Measurements from ENCODE around the gene WDR20.
A peak's percentile ranks its signal among the peaks of the same experiment; 100 is the strongest.
"Not testable (repeated sequence)": the region's sequence is repeated elsewhere in the genome, so short reads cannot be mapped to it uniquely, and the experiment has no call there.

The WDR20 gene

DNA sequence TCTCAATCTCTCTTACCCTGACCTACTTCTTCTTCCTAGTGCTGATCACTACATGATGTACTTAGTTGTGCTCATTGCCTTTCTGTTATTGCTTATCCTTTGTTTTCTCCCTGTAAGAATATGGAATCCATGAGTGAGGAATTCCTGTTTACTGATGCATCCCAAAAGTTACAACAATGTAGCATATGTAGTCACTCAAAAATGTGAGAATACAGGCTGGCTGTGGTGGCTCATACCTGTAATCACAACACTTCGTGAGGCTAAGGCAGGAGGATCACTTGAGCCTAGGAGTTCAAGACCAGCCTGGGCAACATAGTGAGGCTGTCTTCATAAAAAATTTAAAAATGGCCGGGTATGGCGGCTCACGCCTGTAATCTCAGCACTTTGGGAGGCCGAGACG is 8.0 kb upstream of the WDR20 start:
- DNase-seq (ENCODE audit: low read depth): no peak

DNA sequence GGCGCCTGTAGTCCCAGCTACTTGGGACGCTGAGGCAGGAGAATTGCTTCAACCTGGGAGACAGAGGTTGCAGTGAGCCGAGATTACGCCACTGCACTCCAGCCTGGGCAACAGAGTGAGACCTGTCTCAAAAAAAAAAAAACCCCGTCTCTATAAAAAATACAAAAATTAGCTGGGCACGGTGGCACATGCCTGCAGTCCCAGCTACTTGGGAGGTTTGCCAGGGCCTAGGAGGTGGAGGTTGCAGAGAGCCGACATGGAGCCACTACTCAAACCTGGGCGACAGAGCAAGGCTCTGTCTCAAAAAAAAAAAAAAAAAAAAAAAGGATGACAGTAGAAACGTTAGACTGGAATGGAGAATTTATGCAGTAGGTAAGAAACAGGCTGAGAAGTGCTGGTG is 5.7 kb upstream of the WDR20 start:
- DNase-seq (ENCODE audit: low read depth): not testable (repeated sequence)

DNA sequence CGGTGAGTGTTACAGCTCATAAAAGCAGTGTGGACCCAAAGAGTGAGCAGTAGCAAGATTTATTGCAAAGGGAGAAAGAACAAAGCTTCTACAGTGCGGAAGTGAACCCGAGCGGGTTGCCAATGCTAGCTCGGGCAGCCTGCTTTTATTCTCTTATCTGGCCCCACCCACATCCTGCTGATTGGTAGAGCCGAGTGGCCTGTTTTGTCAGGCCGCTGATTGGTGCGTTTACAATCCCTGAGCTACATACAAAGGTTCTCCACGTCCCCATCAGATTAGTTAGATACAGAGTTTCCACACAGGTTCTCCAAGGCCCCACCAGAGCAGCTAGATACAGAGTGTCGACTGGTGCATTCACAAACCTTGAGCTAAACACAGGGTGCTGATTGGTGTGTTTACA is 5.0 kb upstream of the WDR20 start:
- not testable (repeated sequence) for DNase-seq (ENCODE audit: low read depth)

DNA sequence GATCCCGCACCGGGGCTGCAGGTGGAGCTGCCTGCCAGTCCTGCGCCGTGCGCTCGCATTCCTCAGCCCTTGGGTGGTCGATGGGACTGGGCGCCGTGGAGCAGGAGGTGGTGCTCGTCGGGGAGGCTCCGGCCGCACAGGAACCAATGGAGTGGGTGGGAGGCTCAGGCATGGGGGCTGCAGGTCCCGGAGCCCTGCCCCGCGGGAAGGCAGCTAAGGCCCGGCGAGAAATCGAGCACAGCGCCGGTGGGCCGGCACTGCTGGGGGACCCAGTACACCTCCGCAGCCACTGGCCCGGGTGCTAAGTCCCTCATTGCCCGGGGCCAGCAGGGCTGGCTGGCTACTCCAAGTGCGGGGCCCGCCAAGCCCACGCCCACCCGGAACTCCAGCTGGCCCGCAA is 4.2 kb upstream of the WDR20 start:
- DNase-seq (ENCODE audit: low read depth): not testable (repeated sequence)

DNA sequence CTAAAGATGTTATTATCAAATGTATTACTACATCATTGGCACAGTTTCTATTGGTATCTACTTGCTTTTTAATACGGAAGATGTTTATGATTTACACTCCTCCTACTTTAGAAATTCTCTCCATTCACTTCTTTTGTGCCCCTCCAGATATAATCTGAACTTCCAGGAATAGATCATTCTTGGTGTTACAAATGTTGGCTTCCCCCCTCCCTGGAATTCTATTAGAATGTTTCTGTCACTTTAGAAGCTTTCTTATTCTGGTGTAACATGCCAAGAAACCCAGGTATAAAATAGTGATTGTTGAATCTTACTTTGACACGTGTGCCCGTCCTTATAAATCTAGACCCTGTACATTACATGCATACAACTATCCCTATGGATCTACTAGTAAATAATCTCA is 1.2 kb upstream of the WDR20 start:
- DNase-seq (ENCODE audit: low read depth): no peak

DNA sequence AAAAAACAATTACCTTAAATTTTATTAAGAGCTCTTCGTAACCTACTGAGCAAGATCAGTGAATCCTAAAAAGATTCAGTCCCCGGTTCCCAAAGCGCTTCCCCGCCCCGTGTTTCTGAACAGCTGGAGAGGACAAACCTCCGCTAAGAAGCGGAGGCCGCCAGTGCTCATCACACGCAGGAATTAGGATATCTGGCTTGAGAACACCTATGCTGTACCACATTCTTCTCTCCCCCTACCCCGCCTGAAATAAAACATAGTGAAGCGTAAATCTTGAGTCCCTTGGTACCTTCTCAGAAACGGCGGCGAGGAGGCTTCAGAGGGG is 774 bp upstream of the WDR20 start:
- DNase-seq (ENCODE audit: low read depth): no peak

DNA sequence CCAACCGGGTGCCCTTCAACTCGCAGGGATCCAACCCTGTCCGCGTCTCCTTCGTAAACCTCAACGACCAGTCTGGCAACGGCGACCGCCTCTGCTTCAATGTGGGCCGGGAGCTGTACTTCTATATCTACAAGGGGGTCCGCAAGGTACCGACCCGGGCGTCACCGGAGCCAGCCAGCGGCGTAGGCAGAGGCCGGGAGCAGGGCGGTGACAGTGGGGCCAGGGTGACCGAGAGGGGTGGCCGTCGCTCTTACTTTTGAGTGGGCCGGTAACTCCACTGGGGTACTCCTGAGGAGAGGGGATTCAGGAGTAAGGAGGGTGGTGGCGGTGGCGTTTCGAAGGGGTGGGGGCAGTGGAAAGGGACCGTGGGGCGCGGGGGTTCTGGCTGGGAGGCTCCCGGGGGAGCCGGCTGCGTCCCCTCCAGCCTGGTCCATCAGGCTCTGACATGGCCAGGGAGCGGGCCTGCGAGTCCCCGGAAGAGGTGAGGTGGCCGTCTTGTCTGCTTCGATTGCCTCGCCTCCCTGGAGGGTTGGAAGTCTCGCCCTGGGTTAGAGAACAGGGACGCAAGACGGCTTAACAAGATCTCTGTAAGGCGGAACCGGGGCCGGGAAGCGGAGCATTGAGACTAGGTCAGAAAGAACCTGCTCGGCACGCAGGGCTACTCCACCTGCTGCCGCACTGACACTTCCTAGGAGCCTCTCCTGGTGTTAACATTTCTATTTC is 491 bp downstream of the WDR20 start:
- peak; percentile 18 for DNase-seq (ENCODE audit: low read depth)

DNA sequence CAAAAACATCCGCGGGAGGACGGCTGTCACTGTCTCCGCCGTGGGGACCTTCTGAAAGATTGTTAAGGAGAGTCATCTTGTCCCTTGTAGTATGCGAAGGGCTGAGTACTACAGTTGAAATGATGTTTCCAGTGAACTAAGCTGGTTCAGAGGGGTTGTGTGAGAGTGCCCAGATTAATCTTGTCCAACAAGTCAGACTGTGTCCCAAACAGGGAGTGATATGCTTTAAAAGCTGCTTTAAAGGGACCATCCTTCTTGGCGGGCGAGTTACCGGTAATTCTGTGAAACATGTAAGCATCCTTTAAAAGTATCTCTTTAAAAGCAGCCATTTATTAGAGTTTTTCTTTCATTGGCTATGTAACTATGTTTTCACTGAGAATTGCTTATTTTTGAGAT is 1.1 kb downstream of the WDR20 start:
- DNase-seq (ENCODE audit: low read depth): no peak

DNA sequence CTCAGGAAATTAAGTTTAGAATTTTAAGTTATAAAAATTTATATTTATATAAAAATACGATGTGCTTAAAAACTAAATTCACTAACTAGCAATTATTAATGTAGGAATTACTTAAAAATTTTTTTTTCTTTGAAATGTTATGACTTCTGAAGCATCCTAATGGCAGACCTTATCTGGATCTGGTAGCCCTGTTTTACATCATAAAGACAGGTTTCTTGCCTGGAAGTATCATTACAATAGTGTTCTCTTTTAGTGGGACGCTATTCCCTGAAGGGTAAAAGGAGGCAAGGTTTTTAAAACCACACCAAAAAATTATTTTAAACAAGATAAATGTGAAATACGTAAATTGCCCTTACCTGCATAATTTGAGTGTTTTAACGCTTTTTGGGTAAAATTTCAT is 2.1 kb downstream of the WDR20 start:
- DNase-seq (ENCODE audit: low read depth): no peak

DNA sequence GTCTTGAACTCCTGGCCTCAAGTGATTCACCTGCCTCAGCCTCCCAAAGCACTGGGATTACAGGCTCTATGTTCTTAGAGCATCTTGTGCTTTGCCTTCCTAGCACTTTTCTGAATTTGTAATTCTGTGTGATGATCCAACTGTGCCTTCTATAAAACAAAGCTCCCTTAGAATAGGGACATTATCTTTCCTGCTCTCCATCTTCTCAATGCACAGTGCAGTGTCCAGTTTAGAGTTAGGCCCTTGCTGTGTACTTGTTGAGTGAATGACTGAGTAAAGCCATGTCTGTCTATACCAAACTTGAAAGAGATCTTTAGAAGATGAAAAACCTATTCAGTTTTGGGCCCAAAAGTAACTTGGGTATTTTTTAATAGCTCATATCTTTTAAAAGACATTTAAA is 5.2 kb downstream of the WDR20 start:
- no peak for DNase-seq (ENCODE audit: low read depth)

DNA sequence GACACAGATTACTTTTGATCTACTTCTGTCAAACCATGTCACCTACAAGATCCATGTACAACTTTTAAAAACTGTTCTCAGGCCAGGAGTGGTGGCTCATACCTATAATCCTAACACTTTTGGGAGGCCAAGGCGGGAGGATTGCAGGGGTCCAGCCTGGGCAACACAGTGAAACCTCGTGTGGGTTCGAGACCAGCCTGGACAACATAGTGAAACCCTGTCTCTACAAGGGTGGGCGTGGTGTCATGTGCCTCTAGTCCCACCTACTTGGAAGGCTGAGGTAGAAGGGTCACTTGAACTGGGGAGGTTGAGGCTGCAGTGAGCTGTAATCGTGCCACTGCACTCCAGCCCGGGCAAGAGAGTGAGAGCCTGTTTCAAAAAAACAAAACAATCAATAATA is 5.7 kb downstream of the WDR20 start:
- DNase-seq (ENCODE audit: low read depth): no peak

DNA sequence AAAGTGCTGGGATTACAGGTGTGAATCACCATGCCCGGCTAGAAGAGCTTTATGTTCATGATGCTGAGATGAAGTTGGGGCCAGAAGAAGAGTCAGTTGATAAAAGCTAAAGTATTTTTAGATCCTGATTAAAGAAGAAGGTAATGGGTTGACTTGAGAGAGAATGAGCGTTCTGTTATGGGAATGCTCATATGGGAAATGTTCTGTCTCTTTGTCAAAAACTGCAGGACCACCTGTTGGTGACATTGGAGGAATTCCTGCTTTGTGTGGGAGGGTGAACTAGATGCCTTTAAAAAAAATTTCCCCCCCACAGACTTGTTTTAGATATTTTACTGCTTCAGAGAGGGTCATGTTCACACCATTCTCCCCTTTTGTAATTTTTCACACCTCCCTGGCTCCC is 6.7 kb downstream of the WDR20 start:
- DNase-seq (ENCODE audit: low read depth): no peak

DNA sequence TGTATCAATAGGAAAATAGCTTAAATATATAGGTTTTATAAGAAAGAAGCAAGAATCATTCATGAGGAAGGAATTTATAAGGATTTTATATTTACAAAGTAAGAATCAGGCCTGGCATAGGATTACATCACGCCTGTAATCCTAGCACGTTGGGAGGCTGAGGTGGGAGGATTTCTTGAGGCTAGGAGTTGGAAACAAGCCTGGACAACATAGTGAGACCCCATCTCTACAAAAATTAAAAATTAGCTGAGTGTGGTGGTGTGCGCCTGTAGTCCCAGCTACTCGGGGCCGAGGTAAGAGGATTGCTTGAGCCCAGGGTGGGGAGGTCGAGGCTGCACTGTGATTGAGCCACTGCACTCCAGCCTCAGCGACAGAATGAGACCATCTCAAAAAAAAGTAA is 10.4 kb downstream of the WDR20 start:
- DNase-seq (ENCODE audit: low read depth): no peak

DNA sequence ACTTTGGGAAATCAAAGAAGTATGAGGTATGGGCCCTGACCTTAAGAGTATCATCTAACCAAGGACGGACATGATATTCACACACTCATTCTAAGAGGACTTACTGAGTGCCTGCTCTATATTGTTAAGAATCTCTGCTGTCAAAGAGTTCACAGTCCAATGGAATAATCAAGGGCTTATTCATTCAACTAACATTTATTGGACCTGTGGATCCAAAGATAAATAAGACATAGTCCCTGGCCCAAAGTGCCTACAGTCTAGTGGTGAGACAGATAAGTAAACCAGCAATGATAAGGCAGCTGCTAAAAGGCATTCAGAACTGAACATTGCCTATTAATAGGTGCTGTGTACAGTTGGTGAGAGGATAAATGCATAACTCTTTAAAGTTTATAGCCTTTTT is 11.0 kb downstream of the WDR20 start:
- DNase-seq (ENCODE audit: low read depth): no peak

DNA sequence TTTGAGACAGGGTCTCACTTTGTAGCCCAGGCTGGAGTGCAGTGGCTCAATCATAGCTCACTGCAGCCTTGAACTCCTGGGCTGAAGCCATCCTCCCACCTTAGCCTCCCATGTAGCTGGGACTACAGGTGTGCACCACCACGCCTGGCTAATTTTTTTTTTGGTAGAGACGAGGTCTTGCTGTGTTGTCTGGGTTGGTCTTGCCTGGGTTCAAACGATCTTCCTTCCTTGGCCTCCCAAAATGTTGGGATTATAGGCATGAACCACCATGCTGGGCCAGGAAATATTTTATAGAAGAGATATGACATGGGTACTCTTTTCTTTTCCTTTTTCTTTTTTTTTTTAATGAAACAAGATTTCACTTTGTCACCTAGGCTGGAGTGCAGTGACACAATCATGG is 11.7 kb downstream of the WDR20 start:
- DNase-seq (ENCODE audit: low read depth): not testable (repeated sequence)

DNA sequence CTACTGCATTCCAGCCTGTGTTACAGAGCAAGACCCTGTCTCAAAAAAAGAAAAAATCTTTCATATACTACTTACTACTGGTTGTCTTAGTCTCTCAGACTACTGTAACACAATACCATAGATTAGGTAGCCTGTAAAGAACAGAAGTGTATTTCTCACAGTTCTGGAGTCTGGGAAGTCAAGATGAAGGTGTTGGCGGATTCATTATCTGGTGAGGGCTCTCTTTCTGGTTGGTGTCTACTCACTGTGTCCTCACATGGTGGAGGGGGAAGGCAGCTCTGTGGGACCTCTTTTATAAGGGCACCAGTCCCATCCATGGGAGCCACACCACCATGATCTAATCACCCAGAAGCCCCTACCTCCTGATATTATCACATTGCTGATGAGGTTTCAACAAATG is 14.4 kb downstream of the WDR20 start:
- DNase-seq (ENCODE audit: low read depth): no peak

DNA sequence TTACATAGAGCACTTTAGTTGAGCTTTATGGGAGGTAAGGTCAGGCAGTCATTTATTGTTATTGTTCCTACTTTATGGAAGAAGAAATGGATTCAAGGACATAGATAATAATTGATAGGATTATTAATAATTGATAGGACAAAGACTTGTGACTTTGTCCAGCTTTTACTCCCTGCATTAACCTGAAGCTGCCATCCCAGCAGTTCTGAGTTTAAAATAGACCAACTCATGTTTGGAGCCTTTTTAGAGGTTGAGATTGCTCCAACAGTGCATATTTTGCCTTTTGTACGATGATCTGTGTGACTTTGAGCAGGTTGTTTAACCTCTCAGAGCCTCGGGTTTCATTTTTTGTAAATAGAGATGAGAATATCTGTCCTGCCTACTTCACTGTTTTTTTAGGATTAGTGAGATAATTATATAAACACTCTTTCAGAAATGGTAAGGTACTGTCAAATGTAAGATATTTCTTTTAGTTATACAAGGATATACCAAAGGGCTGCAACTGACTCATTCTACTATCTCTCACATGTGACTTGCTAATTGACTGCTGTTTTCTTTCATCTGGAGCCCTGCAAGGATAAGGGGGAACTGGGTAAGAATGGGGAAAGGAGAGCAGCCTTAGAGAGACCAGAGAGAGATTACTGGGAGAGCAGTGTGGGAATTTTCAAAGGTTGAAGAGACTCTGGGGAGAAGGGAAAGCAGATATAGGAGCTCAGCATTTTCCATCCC is 15.3 kb downstream of the WDR20 start:
- no peak for DNase-seq (ENCODE audit: low read depth)

DNA sequence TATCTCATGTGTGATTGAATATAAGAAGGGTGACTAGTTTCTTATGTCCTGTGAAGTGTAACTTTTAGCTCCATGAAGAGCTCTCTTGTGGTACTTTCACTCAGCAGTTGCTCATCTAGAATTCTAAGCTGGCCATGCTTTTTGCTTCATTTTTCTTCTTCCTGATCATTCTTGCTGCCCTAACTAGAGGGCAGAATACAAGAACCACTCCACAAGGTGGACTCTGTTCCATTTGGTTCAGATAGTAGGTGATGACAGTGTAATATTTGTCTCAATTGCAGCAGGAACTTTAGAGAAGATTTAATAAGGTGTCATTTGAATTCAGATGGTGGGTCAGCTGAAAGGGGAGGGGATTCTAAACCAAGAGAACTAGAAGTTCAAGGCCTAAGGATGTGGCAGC is 17.6 kb downstream of the WDR20 start:
- DNase-seq (ENCODE audit: low read depth): no peak

DNA sequence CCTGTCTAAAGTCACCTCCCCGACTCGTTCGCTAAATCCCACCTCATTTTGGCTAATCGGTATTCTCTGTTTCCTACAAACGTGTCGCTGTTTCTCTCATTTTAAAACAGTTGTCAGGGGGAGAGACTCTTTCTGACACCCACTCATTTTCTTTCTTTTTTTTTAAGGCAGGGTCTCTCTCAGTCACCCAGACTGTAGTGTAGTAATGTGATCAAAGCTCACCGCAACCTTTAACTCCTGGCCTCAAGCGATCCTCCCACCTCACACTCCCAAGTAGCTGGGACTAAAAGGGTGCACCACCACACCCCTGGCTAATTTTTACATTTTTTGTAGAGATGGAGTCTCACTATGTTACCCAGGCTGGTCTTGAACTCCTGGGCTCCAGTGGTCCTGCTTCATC is 19.1 kb downstream of the WDR20 start:
- DNase-seq (ENCODE audit: low read depth): no peak

DNA sequence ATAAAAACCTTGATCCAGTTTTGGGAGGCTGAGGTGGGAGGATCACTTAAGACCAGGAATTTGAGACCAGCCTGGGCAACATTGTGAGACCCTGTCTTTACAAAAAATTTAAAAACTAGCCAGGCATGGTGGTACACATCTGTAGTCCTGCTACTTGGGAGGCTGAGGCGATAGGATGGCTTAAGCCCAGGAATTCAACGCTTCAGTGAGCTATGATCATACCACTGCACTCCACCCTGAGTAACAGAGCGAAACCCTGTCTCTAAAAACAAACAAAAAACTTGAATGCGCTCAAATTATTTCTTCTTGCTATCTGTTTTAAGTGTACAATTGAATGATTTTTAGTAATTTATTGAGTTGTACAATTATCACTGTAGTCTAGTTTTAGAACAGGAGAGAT is 20.1 kb downstream of the WDR20 start:
- no peak for DNase-seq (ENCODE audit: low read depth)

DNA sequence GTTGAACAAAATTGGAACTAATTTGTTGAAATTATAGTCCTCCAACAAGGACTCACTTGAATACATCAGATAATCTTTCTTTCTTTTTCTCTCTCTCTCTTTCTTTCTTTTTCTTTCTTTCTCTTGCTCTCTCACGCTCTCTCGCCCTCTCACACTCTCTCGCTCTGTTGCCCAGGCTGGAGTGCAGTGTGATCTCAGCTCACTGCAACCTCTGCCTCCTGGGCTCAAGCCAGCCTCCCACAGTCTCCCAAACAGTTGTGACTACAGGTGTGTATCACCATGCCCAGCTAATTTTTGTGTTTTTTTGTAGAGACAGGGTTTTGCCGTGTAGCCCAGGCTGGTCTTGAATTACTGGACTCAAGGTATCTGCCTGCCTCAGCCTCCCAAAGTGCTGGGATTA is 22.8 kb downstream of the WDR20 start:
- DNase-seq (ENCODE audit: low read depth): no peak

DNA sequence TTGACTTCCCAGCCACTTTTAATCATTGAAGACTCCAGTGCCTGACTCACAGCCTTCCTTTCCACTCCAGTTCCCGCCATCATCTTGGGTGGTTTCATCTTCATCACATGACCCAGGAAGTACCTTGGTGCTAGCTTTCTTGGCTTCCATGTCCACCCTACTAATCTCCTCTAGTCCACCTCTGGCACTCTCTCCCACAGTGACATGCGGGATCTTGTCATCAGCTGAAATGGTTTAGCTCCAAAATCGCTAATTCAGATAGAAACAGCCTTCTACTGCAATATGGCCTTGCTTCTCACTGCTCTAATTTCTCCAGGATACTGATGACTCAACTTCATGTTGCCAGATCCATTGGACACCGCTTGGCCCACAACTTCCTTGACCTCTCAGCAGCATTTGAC is 24.5 kb downstream of the WDR20 start:
- DNase-seq (ENCODE audit: low read depth): no peak

DNA sequence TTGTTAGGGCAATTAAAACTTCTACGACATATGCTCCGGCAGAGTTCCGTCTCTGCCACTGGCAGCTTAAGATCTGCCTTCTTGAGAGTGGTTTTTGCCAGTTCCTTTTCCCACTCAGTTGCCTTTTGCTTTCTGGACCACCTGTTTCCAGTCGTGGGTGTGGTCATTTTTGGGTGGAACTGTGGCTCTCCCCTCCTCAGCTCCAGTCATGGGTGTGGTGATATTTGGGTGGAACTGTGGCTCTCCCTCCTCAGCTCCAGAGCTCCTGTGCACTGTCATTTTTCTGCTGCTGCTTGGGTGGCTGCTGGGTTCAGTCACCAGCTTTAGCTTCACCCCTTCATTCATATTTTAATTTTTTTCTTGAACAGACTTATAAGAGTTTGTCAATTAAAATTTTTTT is 25.3 kb downstream of the WDR20 start:
- no peak for DNase-seq (ENCODE audit: low read depth)

DNA sequence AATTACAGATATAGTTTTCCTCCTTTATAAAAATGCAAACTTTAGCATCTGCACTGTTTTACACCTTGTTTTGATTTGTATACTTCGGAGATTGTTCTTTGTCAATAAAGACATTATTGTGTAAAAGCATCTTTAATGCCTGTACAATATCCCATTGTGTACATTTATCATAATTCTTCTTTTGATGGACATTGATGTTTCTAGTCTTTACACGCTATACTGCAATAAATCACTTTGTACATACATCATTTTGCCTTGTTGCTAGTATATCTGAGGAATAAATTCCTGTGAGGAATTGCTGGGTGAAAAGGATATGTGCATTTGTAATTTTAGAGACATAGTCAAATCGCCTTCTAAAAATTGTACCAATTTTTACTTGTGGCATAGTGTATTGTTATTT is 30.4 kb downstream of the WDR20 start:
- no peak for DNase-seq (ENCODE audit: low read depth)

Data from stimulated activated CD8-positive, alpha-beta memory T cell treated with anti-CD3 and anti-CD28 coated beads, Interleukin-15, amount 100 ng/mL, for 24 hours (primary cell).